Cardiac muscle cell (in vitro differentiated cells and primary cell): ENCODE data around the gene ZNF438. TPM values are rescaled to one million over a fixed set of nuclear protein-coding genes. Genes with fewer than 3 reads are reported as not detected.

Source experiments
- DNase-seq, 2 donors: peaks; one replicate each; pipeline versions ENCODE4 v3.0.0 to v3.0.0-alpha.2; 2010 to 2017; ENCODE audit warnings: low read depth in 1 of 2, low spot score in 1 of 2
- H3K27ac ChIP-seq: fragments of 200-600 bp; sonication (generic); 2 replicates; pipeline ENCODE4 v1.5.1; 2016
- H3K27me3 ChIP-seq: fragments of 200-600 bp; sonication (generic); 2 replicates; pipeline ENCODE4 v1.6.0; 2016; ENCODE audit warnings: control low read depth
- H3K36me3 ChIP-seq: fragments of 200-600 bp; sonication (generic); 2 replicates; pipeline ENCODE4 v1.5.1; 2016; ENCODE audit warnings: control low read depth
- H3K4me1 ChIP-seq: fragments of 200-600 bp; sonication (generic); 2 replicates; pipeline ENCODE4 v1.8.1; 2017; ENCODE audit warnings: low read depth, mild to moderate bottlenecking, mixed run types
- H3K4me3 ChIP-seq: fragments of 200-600 bp; sonication (generic); 2 replicates; pipeline ENCODE4 v1.5.1; 2016; ENCODE audit warnings: mild to moderate bottlenecking
- H3K9me3 ChIP-seq: fragments of 200-600 bp; sonication (generic); 2 replicates; pipeline ENCODE4 v1.5.1; 2017; ENCODE audit warnings: low read depth, mild to moderate bottlenecking, control low read depth
- polyA plus RNA-seq: library from polyadenylated mRNA; unstranded; fragments of >200 nt; fragmentation: Nextera tagmentation; extraction: Ambion mirVana; gene quantifications from 2 replicates; pipeline ENCODE4 v1.2.1, GENCODE V29; 2016
- total RNA-seq: library from RNA; depleted of rRNA; stranded (reverse); fragments of >200 nt; gene quantifications from 2 replicates; pipeline ENCODE4 v1.2.3, GENCODE V29; 2016
- TF ChIP-seq, protein P1 (sequence below): IDR thresholded peaks from 2 replicates; pipeline ENCODE4 v1.5.1; 2012; ENCODE audit warnings: low read depth, mild to moderate bottlenecking, low read length

ZNF438 gene
- total and polyA plus RNA-seq, 2 experiments from 2014 or later = 2.9 to 6.0 TPM

DNA sequence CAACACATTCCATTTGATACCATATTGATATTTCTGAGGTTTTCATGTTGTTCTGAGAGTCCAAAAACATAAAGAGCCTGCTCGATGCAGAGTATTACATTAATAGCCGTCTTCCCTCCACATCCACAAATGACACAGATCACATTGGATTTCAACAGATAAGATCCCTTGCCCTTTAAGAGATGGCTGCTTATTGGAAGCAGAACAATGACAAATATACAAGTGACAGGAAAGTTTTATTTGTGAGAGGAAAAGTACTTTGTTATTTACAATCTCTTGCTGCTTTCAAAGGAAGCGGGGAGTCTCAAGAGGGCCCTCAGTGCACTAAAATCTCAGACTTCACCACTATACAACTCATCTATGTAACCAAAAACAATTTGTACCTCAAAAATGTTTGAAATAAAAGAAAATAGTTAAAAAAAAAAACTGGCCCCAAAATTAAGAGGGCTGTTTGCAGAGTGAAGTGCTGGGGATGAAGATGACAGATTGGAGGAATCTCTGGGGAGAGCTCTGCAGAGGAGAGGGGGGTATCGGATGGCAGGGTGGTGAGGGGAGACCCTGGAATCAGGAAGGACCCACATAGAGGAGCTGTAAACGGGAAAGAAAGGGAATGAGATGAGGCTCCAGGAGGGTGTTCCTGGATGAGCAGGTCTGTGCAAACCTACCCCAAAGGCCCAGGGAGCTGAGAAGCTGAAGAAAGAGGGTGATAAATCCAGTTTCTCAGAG lies 42.5 kb upstream of the ZNF438 start:
- Histone ChIP-seq H3K27ac (no peak overlapping the region), H3K4me3 (no peak overlapping the region), H3K4me1 (no peaks in the 10 kb centered on the region), H3K27me3 (no peaks in the 10 kb centered on the region), H3K9me3 (no peaks in the 10 kb centered on the region), H3K36me3 (no peaks in the 10 kb centered on the region)
- no peak for DNase-seq
- TF ChIP-seq, protein P1, sequence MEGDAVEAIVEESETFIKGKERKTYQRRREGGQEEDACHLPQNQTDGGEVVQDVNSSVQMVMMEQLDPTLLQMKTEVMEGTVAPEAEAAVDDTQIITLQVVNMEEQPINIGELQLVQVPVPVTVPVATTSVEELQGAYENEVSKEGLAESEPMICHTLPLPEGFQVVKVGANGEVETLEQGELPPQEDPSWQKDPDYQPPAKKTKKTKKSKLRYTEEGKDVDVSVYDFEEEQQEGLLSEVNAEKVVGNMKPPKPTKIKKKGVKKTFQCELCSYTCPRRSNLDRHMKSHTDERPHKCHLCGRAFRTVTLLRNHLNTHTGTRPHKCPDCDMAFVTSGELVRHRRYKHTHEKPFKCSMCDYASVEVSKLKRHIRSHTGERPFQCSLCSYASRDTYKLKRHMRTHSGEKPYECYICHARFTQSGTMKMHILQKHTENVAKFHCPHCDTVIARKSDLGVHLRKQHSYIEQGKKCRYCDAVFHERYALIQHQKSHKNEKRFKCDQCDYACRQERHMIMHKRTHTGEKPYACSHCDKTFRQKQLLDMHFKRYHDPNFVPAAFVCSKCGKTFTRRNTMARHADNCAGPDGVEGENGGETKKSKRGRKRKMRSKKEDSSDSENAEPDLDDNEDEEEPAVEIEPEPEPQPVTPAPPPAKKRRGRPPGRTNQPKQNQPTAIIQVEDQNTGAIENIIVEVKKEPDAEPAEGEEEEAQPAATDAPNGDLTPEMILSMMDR = no peak

DNA sequence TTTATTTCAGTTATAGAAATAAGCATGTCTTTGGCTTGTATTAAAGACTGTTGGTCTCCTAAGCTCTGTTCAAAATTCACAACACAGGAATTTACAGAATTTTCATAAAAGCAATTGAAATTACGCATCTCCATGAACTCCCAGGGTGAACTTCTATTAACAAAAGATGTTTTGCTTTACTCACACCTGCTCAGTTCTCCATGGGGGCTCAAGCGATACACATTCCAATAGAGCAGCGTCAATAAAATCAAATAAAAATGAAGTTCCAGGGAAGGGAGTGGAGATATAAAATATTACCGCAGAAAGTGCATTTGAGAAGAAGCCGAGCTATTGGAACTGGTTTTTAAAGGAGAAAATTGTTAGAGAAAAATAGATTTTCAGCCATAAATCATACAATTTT lies 41.5 kb upstream of the ZNF438 start:
- no peaks in the 10 kb centered on the region for H3K27me3 ChIP-seq
- no peak overlapping the region for H3K4me3 ChIP-seq
- DNase-seq = no peak
- no peaks in the 10 kb centered on the region for H3K9me3 ChIP-seq
- H3K36me3 ChIP-seq = no peaks in the 10 kb centered on the region
- TF ChIP-seq, protein P1 = no peak
- no peak overlapping the region for H3K27ac ChIP-seq
- H3K4me1 ChIP-seq = no peaks in the 10 kb centered on the region

DNA sequence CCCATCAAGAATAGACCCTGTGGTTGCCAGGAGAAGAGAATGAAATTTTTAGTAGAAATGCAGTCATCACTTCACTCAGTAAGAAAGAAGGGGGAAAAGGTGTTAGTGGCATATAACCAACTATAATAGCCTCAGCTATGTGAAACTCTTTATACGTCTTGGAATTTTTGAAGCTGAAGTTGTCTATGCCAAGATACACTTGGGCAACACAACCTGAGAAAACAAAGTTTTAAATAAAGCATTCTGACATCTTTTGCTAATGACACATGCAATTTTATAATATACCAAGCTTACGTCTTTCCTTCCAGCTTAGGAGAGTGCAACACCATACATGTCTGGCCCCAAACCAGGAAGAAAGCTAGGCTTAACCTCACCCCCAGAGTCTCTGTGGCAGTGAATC lies 40.8 kb upstream of the ZNF438 start:
- H3K4me3 ChIP-seq = no peak overlapping the region
- TF ChIP-seq, protein P1 = no peak
- H3K36me3 ChIP-seq = no peaks in the 10 kb centered on the region
- no peak overlapping the region for H3K27ac ChIP-seq
- no peaks in the 10 kb centered on the region for H3K27me3 ChIP-seq
- H3K9me3 ChIP-seq = no peaks in the 10 kb centered on the region
- H3K4me1 ChIP-seq = no peaks in the 10 kb centered on the region
- no peak for DNase-seq

DNA sequence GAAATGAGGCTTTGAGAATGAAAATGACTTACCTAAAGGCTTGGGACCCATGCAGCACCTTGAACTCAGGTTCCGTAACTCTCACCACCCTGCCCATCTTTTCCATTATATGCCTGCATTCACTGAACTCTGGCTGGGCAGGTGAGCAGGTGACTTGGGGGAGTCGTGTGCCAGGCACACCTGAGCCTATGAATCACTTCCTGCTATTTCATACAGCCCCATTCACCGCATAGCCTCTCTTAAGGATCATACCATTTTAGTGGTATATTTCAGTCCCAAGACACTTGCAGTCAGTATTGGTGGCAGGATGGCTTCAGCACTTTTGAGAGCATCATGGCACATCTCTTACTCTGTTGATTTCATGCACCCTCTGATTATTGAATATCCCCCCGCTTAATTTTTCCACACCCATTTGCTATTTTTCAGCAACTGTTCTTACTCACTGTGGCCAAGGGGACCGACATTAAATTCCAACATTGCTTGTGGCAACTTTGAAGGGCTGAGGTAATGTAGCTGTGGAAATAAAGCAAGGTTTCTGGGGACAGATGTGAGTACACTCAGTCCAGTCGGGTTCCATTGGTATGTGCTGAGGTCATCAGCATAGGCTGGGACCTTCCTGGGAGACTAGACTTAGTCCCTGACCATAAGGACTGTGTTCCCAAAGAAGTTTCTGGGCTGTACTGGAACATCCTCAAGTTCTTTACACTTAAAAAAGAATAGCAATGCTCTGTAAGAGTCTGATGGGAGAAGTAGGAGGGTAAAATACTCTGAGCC lies 39.8 kb upstream of the ZNF438 start:
- Histone ChIP-seq H3K27me3 (no peaks in the 10 kb centered on the region), H3K36me3 (no peaks in the 10 kb centered on the region), H3K4me3 (no peak overlapping the region), H3K9me3 (no peaks in the 10 kb centered on the region), H3K4me1 (no peaks in the 10 kb centered on the region), H3K27ac (no peak overlapping the region)
- DNase-seq = peak in 1 of 2 donors; percentile 23
- TF ChIP-seq, protein P1 = no peak

DNA sequence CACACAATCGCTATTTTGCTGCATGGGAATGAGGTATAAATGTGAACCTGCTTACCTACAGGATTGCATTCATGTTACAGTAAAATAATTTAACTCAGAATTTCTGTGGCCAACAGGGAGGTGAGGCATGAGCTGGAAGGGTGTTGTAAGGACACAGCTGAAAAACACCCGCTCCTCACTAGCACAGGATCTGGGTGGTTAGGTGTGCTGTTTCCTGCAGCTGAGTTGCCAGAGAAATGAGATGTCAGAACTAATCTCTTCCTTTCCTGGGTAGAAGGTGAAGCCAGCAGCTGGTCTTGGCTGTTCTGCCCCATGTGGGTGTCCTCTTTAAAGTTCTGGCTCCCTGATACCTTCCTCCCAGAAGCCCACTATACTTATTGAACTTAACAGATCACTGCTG lies 39.0 kb upstream of the ZNF438 start:
- H3K27me3 ChIP-seq = no peaks in the 10 kb centered on the region
- H3K4me1 ChIP-seq = no peaks in the 10 kb centered on the region
- H3K36me3 ChIP-seq = no peaks in the 10 kb centered on the region
- no peak overlapping the region for H3K4me3 ChIP-seq
- TF ChIP-seq, protein P1 = no peak
- no peak overlapping the region for H3K27ac ChIP-seq
- DNase-seq = no peak
- H3K9me3 ChIP-seq = no peaks in the 10 kb centered on the region
